CD14-positive monocyte (primary cell): ENCODE results near the gene BCL2L12. TPM values are rescaled to one million over a fixed set of nuclear protein-coding genes. Genes with fewer than 3 reads are reported as not detected.
A peak's percentile ranks its signal among the peaks of the same experiment; 100 is the strongest.

Experiments
- DNase-seq, 3 donors: peaks; one replicate each; pipeline ENCODE4 v3.0.0-alpha.2; 2011 to 2022
- H2AFZ ChIP-seq: 2 replicates; pipeline ENCODE4 v1.6.0; 2012; ENCODE audit warnings: mild to moderate bottlenecking, low read depth, low read length, inconsistent platforms; ENCODE audit not compliant: insufficient read depth, poor library complexity, severe bottlenecking
- H3K27ac ChIP-seq, 2 donors: 1 replicate in 1 of 2; 2 replicates in 1 of 2; pipeline ENCODE4 v1.5.1; 2012 to 2013; ENCODE audit warnings: low read length in 2 of 2, control low read depth in 1 of 2, inconsistent platforms in 1 of 2, low read depth in 1 of 2, mild to moderate bottlenecking in 1 of 2
- H3K27me3 ChIP-seq, 2 donors: one replicate each; pipeline versions ENCODE4 v1.6.0 to v1.6.1; 2011 to 2013; ENCODE audit warnings: low read length in 2 of 2; ENCODE audit not compliant: control insufficient read depth in 2 of 2, insufficient read depth in 2 of 2
- H3K36me3 ChIP-seq, 2 donors: replicated peaks in 1 of 2; 1 replicate in 1 of 2; 2 replicates in 1 of 2; pipeline versions ENCODE4 v1.5.1 to v1.6.1; 2012 to 2013; ENCODE audit warnings: low read length in 2 of 2, control low read depth in 1 of 2, inconsistent platforms in 1 of 2, mild to moderate bottlenecking in 1 of 2; ENCODE audit not compliant: insufficient read depth in 2 of 2, control insufficient read depth in 1 of 2
- H3K4me1 ChIP-seq, 2 donors: 1 replicate in 1 of 2; 2 replicates in 1 of 2; pipeline versions ENCODE4 v1.5.1 to v1.6.1; 2012 to 2013; ENCODE audit warnings: low read length in 2 of 2, control low read depth in 1 of 2, inconsistent platforms in 1 of 2, mild to moderate bottlenecking in 1 of 2, moderate library complexity in 1 of 2; ENCODE audit not compliant: insufficient read depth in 2 of 2, control insufficient read depth in 1 of 2
- H3K4me2 ChIP-seq: replicated peaks from 2 replicates; pipeline ENCODE3; 2012; ENCODE audit warnings: low read length, moderate library complexity, mild to moderate bottlenecking; ENCODE audit not compliant: poor library complexity, severe bottlenecking; ENCODE audit errors: extremely low read depth
- H3K4me3 ChIP-seq, 3 experiments: fragments of 200-600 bp in 1 of 3; sonication (generic) in 1 of 3; replicated peaks in 1 of 3; 1 replicate in 2 of 3; 2 replicates in 1 of 3; pipeline ENCODE4 v1.5.1; 2011 to 2013; ENCODE audit warnings: low read length in 3 of 3, mild to moderate bottlenecking in 3 of 3, control low read depth in 2 of 3, low read depth in 2 of 3, inconsistent platforms in 1 of 3, moderate library complexity in 1 of 3
- H3K79me2 ChIP-seq: 2 replicates; pipeline ENCODE4 v1.6.0; 2012; ENCODE audit warnings: mild to moderate bottlenecking, control low read depth, inconsistent platforms, low read length, moderate library complexity; ENCODE audit not compliant: insufficient read depth
- H3K9ac ChIP-seq: 2 replicates; pipeline ENCODE4 v1.6.0; 2017; ENCODE audit warnings: low read length, mild to moderate bottlenecking; ENCODE audit not compliant: insufficient read depth, poor library complexity, severe bottlenecking
- H3K9me3 ChIP-seq, 2 donors: replicated peaks in 1 of 2; 1 replicate in 1 of 2; 2 replicates in 1 of 2; pipeline versions ENCODE4 v1.5.1 to v1.6.1; 2012 to 2013; ENCODE audit warnings: low read length in 2 of 2, control low read depth in 1 of 2; ENCODE audit not compliant: control insufficient read depth in 1 of 2, insufficient read depth in 1 of 2
- H4K20me1 ChIP-seq: 2 replicates; pipeline ENCODE4 v1.6.0; 2012; ENCODE audit warnings: mild to moderate bottlenecking, low read length, control low read depth, moderate library complexity; ENCODE audit not compliant: insufficient read depth
- H3K27ac Mint-ChIP-seq, 7 donors: one replicate each; pipeline ENCODE4 v1.8.0; 2020; ENCODE audit warnings: mild to moderate bottlenecking in 7 of 7, mixed read lengths in 7 of 7, moderate library complexity in 6 of 7, inconsistent platforms in 2 of 7
- H3K27me3 Mint-ChIP-seq, 3 donors: one replicate each; pipeline ENCODE4 v1.8.0; 2021 to 2022; ENCODE audit warnings: low read depth in 3 of 3, mild to moderate bottlenecking in 3 of 3, mixed read lengths in 3 of 3, moderate library complexity in 3 of 3, inconsistent platforms in 1 of 3
- H3K36me3 Mint-ChIP-seq, 2 donors: one replicate each; pipeline ENCODE4 v1.8.0; 2020; ENCODE audit warnings: mixed read lengths in 2 of 2, inconsistent platforms in 1 of 2, mild to moderate bottlenecking in 1 of 2
- H3K4me1 Mint-ChIP-seq: one replicate; pipeline ENCODE4 v1.8.0; 2020; ENCODE audit warnings: mild to moderate bottlenecking, mixed read lengths
- H3K4me3 Mint-ChIP-seq, 2 donors: one replicate each; pipeline ENCODE4 v1.8.0; 2020; ENCODE audit warnings: mild to moderate bottlenecking in 2 of 2, mixed read lengths in 2 of 2, moderate library complexity in 1 of 2
- H3K9me3 Mint-ChIP-seq, 7 donors: one replicate each; pipeline ENCODE4 v1.8.0; 2020 to 2022; ENCODE audit warnings: mixed read lengths in 7 of 7, mild to moderate bottlenecking in 6 of 7, moderate library complexity in 6 of 7, inconsistent platforms in 2 of 7
- CTCF ChIP-seq: fragments of 200-600 bp; IDR thresholded peaks from one replicate; pipeline ENCODE4 v1.8.0; 2022; ENCODE audit warnings: antibody characterized with exemption, mild to moderate bottlenecking
- WGBS: methylation state at CpG from one replicate; pipeline ENCODE4 v1.1.5; 2013; ENCODE audit warnings: missing lambda C conversion rate; ENCODE audit not compliant: insufficient coverage; 5-methylcytosine and 5-hydroxymethylcytosine counted together
- intact Hi-C, 2 donors: fragments of 100-400 bp; cut with micrococcal nuclease; formaldehyde crosslinking; loops; one replicate each; pipeline versions ENCODE4 v1.15.0 to v1.15.1; 2023
- polyA plus RNA-seq, 3 donors: library from polyadenylated mRNA; depleted of rRNA in 1 of 3; unstranded in 2 of 3; stranded (reverse) in 1 of 3; fragments of 300-500 nt in 2 of 3; fragments of >200 nt in 1 of 3; fragmentation: Illumina TruSeq in 2 of 3; gene quantifications; 1 replicate in 2 of 3; 2 replicates in 1 of 3; pipeline ENCODE4 v1.2.3, GENCODE V29; 2012 to 2021

The BCL2L12 gene
- polyA plus RNA-seq, 3 donors = 5.7 to 10.3 (median 8.6) TPM

GRCh38 chr19:49629659-49630058 is 36.1 kb upstream of the BCL2L12 start:
- Mint-ChIP-seq H3K27ac (peak overlapping the region in 3 of 7 donors; percentile 2 to 32 (median 24)), H3K4me1 (no peaks in the 10 kb centered on the region), H3K4me3 (no peak overlapping the region), H3K36me3 (peaks cover 26 to 46% of the 10 kb centered on the region in 2 donors), H3K9me3 (peaks cover 0 to 2% (median 0%) of the 10 kb centered on the region in 7 donors), H3K27me3 (peaks cover 0 to 4% (median 2%) of the 10 kb centered on the region in 3 donors)
- Histone ChIP-seq H3K79me2 (no peaks in the 10 kb centered on the region), H4K20me1 (no peaks in the 10 kb centered on the region), H3K27me3 (no peaks in the 10 kb centered on the region), H3K4me3 (no peak overlapping the region), H3K9ac (no peak overlapping the region), H3K9me3 (no peaks in the 10 kb centered on the region), H3K27ac (no peak overlapping the region), H3K36me3 (peaks cover 22 to 39% of the 10 kb centered on the region in 2 donors), H3K4me1 (no peaks in the 10 kb centered on the region), H3K4me2 (no peak overlapping the region), H2AFZ (no peak overlapping the region)
- WGBS = 100% methylated on average over 7 of the region's 9 CpGs
- TF ChIP-seq CTCF = no peak
- DNase-seq = no peak
- intact Hi-C loops = no loop called here

- Histone ChIP-seq H3K27ac (no peak overlapping the region), H3K36me3 (peaks cover 10 to 26% of the 10 kb centered on the region in 2 donors), H3K4me2 (no peak overlapping the region), H3K4me1 (no peaks in the 10 kb centered on the region), H2AFZ (no peak overlapping the region), H4K20me1 (no peaks in the 10 kb centered on the region), H3K9ac (no peak overlapping the region), H3K4me3 (no peak overlapping the region), H3K9me3 (no peaks in the 10 kb centered on the region), H3K27me3 (no peaks in the 10 kb centered on the region), H3K79me2 (no peaks in the 10 kb centered on the region)
- Mint-ChIP-seq H3K27ac (no peak overlapping the region), H3K36me3 (peaks cover 22 to 38% of the 10 kb centered on the region in 2 donors), H3K9me3 (peaks cover 0 to 5% (median 0%) of the 10 kb centered on the region in 7 donors), H3K4me1 (no peaks in the 10 kb centered on the region), H3K27me3 (peaks cover 3 to 13% (median 4%) of the 10 kb centered on the region in 3 donors), H3K4me3 (no peak overlapping the region)
- intact Hi-C loops = no loop called here
- DNase-seq = no peak
- no CpG with 5 or more reads among the region's 9 CpGs for WGBS
- TF ChIP-seq CTCF = no peak
These were observed 34.6 kb upstream of the BCL2L12 start for GRCh38 chr19:49631014-49631588.
